Heart right ventricle (tissue), 16 donors: Measurements from ENCODE around the gene RAB44. TPM values are rescaled to one million over a fixed set of nuclear protein-coding genes. Genes with fewer than 3 reads are reported as not detected.
A peak's percentile ranks its signal among the peaks of the same experiment; 100 is the strongest.

ENCODE experiments used
- ATAC-seq, 8 donors: fragments of 200-7000 bp; cut with Tn5 transposase; one replicate each; pipeline ENCODE4 v1.9.1; 2020; ENCODE audit warnings: mild to moderate bottlenecking in 8 of 8, moderate library complexity in 8 of 8, moderate number of reproducible peaks in 1 of 8
- DNase-seq, 2 donors: peaks; one replicate each; pipeline ENCODE4 v3.0.0-alpha.2; 2020
- H3K27ac ChIP-seq, 10 donors: fragments of 200-600 bp; sonication (generic) in 2 of 10; one replicate each; pipeline versions ENCODE4 v1.5.0 to v1.8.0; 2020 to 2022; ENCODE audit warnings: mild to moderate bottlenecking in 3 of 10
- H3K27me3 ChIP-seq, 7 donors: fragments of 200-600 bp; one replicate each; pipeline ENCODE4 v1.8.0; 2021 to 2022; ENCODE audit warnings: mild to moderate bottlenecking in 2 of 7
- H3K36me3 ChIP-seq, 9 donors: fragments of 200-600 bp; sonication (generic) in 1 of 9; one replicate each; pipeline versions ENCODE4 v1.5.0 to v1.8.0; 2020 to 2022; ENCODE audit warnings: mild to moderate bottlenecking in 2 of 9
- H3K4me1 ChIP-seq, 9 donors: fragments of 200-600 bp; sonication (generic) in 1 of 9; one replicate each; pipeline versions ENCODE4 v1.5.0 to v1.8.0; 2020 to 2022; ENCODE audit warnings: mild to moderate bottlenecking in 4 of 9
- H3K4me3 ChIP-seq, 10 donors: fragments of 200-600 bp; sonication (generic) in 2 of 10; one replicate each; pipeline versions ENCODE4 v1.5.0 to v1.8.0; 2020 to 2022; ENCODE audit warnings: mild to moderate bottlenecking in 7 of 10, moderate library complexity in 2 of 10
- H3K9me3 ChIP-seq, 11 donors: fragments of 200-600 bp in 10 of 11; sonication (generic) in 2 of 11; one replicate each; pipeline versions ENCODE4 v1.5.0 to v1.8.0; 2013 to 2022; ENCODE audit warnings: mild to moderate bottlenecking in 2 of 11, control low read depth in 1 of 11, moderate library complexity in 1 of 11
- CTCF ChIP-seq, 9 donors: fragments of 200-600 bp; sonication (generic) in 2 of 9; IDR thresholded peaks; one replicate each; pipeline versions ENCODE4 v1.5.0 to v1.8.0; 2021 to 2022; ENCODE audit warnings: antibody characterized with exemption in 9 of 9, mild to moderate bottlenecking in 5 of 9, moderate library complexity in 1 of 9
- WGBS, 2 donors: extraction: QIAGEN DNeasy Blood & Tissue Kit; methylation state at CpG; one replicate each; pipeline ENCODE4 v1.1.7; 2013; ENCODE audit warnings: inconsistent platforms in 1 of 2; 5-methylcytosine and 5-hydroxymethylcytosine counted together
- intact Hi-C, 10 donors: fragments of 100-400 bp; cut with DNase I; formaldehyde crosslinking; loops; one replicate each; pipeline versions ENCODE4 v1.11.1 to v1.14.2; 2022
- polyA plus RNA-seq, 2 donors: library from polyadenylated mRNA; stranded (reverse); fragments of 200-250 nt; gene quantifications; one replicate each; pipeline ENCODE4 v1.2.3, GENCODE V29; 2013
- total RNA-seq, 10 donors: library from RNA; stranded (reverse); fragmentation: NEBNext Ultra II Directional in 3 of 10; extraction: Animal tissue kit (Norgen Biotek cat#: 25700) in 3 of 10; gene quantifications; one replicate each; pipeline versions ENCODE4 v1.2.1 to v1.2.4, GENCODE V29; 2021 to 2023
- donor health status: Arrhythmogenic right ventricular cardiomyopathy.
- donor health status: ischemic (EF 13 %, LVEDD 7.1; RV severe dilation, severe dysfunction).
- donor health status: healthy with polysubstance abuse.
- donor health status: DM: no; HTN: yes; CAD: no.
- donor health status: DM: no; HTN: no; CAD: no.
- donor health status: ischemic (EF 25% LVEDD 6.9; RV normal size, moderate dysfunction).
- donor health status: ischemic (EF 25% LVEDD 5.7; RV mildly dilated, moderate dysfunction).
- donor health status: healthy.
- donor health status: DM: yes; HTN: yes; CAD: no.
- donor health status: Ischemic cardiomyopathy.
- donor health status: ischemic (EF 35%, LVEDD 5.7; RV mildly dilated, moderate dysfunction).
- donor health status: nonischemic (EF 11% LVEDD 7.7; RV severe dilation, severe dysfunction).
- donor health status: DM: yes; HTN: yes; CAD: no.
- donor health status: PGD.
- donor health status: ischemic (EF 29% LVEDD 5.4; RV normal size, mild dysfunction).
- donor health status: nonischemic (EF 23%, LVEDD 6.1; RV moderate dilation, normal function).

The RAB44 gene
- total and polyA plus RNA-seq, 12 donors: 0.03 to 0.39 (median 0.06) TPM; not detected in 6

GRCh38 chr6:36682328-36683144 lies 15.1 kb upstream of the RAB44 start:
- intact Hi-C loops: loop anchor here in 6 of 10 donors (5.0 to 10.0 kb wide), 5 partner anchors 60 to 258 kb away; no protein-coding TSS in a partner anchor
- Histone ChIP-seq H3K9me3 (no peaks in the 10 kb centered on the region), H3K4me1 (peaks cover 9 to 71% (median 51%) of the 10 kb centered on the region in 9 donors), H3K27me3 (no peaks in the 10 kb centered on the region), H3K27ac (peak overlapping the region in 7 of 10 donors; percentile 12 to 69 (median 27)), H3K4me3 (no peak overlapping the region), H3K36me3 (peaks cover 0 to 59% (median 37%) of the 10 kb centered on the region in 9 donors)
- TF ChIP-seq CTCF (IDR thresholded peaks at IDR 0.05): no peak
- ATAC-seq: no peak
- DNase-seq: peak; percentile 41 to 47
- 61 to 64% methylated on average over 10 to 11 of the region's 11 CpGs for WGBS, 2 donors

- peaks cover 9 to 64% (median 44%) of the 10 kb centered on the region in 9 donors for H3K4me1 ChIP-seq
- H3K27me3 ChIP-seq: no peaks in the 10 kb centered on the region
- WGBS, 2 donors: 82 to 92% methylated on average over 6 of the region's 6 CpGs
- H3K36me3 ChIP-seq: peaks cover 0 to 63% (median 37%) of the 10 kb centered on the region in 9 donors
- intact Hi-C loops: loop anchor here in 6 of 10 donors (5.0 to 10.0 kb wide), 5 partner anchors 61 to 258 kb away; no protein-coding TSS in a partner anchor
- H3K9me3 ChIP-seq: no peaks in the 10 kb centered on the region
- DNase-seq: no peak
- no peak for ATAC-seq
- H3K4me3 ChIP-seq: no peak overlapping the region
- peak overlapping the region in 2 of 10 donors; percentile 22 to 69 for H3K27ac ChIP-seq
- no peak for TF ChIP-seq CTCF (IDR thresholded peaks at IDR 0.05)
Measured at GRCh38 chr6:36683145-36683655, 14.4 kb upstream of the RAB44 start.

- H3K4me1 ChIP-seq: peaks cover 9 to 60% (median 43%) of the 10 kb centered on the region in 9 donors
- intact Hi-C loops: loop anchor here in 6 of 10 donors (5.0 to 10.0 kb wide), 5 partner anchors 62 to 259 kb away; no protein-coding TSS in a partner anchor
- DNase-seq (no peak), ATAC-seq (no peak)
- no peak overlapping the region for H3K4me3 ChIP-seq
- peak overlapping the region in 1 of 10 donors; percentile 7 for H3K27ac ChIP-seq
- TF ChIP-seq CTCF (IDR thresholded peaks at IDR 0.05): no peak
- WGBS, 2 donors: 95 to 96% methylated on average over 29 of the region's 29 CpGs
- no peaks in the 10 kb centered on the region for H3K9me3 ChIP-seq
- H3K27me3 ChIP-seq: no peaks in the 10 kb centered on the region
- peaks cover 0 to 63% (median 37%) of the 10 kb centered on the region in 9 donors for H3K36me3 ChIP-seq
Measured at GRCh38 chr6:36683656-36684446, 13.8 kb upstream of the RAB44 start.

GRCh38 chr6:36684447-36684812 lies 13.2 kb upstream of the RAB44 start:
- TF ChIP-seq CTCF (IDR thresholded peaks at IDR 0.05): no peak
- no peaks in the 10 kb centered on the region for H3K27me3 ChIP-seq
- no peak overlapping the region for H3K4me3 ChIP-seq
- DNase-seq: no peak
- ATAC-seq: no peak
- WGBS, 2 donors: 90 to 97% methylated on average over 6 of the region's 6 CpGs
- peaks cover 9 to 58% (median 40%) of the 10 kb centered on the region in 9 donors for H3K4me1 ChIP-seq
- intact Hi-C loops: loop anchor here in 6 of 10 donors (5.0 to 10.0 kb wide), 5 partner anchors 62 to 260 kb away; no protein-coding TSS in a partner anchor
- no peak overlapping the region for H3K27ac ChIP-seq
- H3K9me3 ChIP-seq: no peaks in the 10 kb centered on the region
- H3K36me3 ChIP-seq: peaks cover 0 to 63% (median 37%) of the 10 kb centered on the region in 9 donors
